ENCODE measurements around the gene GPHA2.
"Not testable (repeated sequence)": the region's sequence is repeated elsewhere in the genome, so short reads cannot be mapped to it uniquely, and the experiment has no call there.

Gene GPHA2

GRCh38 chr11:64935359-64936081 lies at the start of gene GPHA2:
TSS of gene GPHA2 (minus strand) at chr11:64935893. CDS start at chr11:64935460, 433 bp downstream.
- DNase-seq (ENCODE audit: low spot score) = no peak

- DNase-seq (ENCODE audit: low spot score) = not testable (repeated sequence)
Observed at GRCh38 chr11:64983339-64983738, 47.6 kb upstream of the GPHA2 start.

- no peak for DNase-seq (ENCODE audit: low spot score)
Observed at GRCh38 chr11:64976651-64977050, 41.0 kb upstream of the GPHA2 start.

GRCh38 chr11:64974124-64974523 lies 38.4 kb upstream of the GPHA2 start:
- DNase-seq (ENCODE audit: low spot score) = no peak

- peak; percentile 63 for DNase-seq (ENCODE audit: low spot score)
Observed at GRCh38 chr11:64971421-64972233, 35.9 kb upstream of the GPHA2 start, which contains the start of gene MAJIN. TSS of gene MAJIN (minus strand) at chr11:64972108. CDS start at chr11:64959405, 12,703 bp downstream.

GRCh38 chr11:64970731-64971151 lies 35.0 kb upstream of the GPHA2 start:
- no peak for DNase-seq (ENCODE audit: low spot score)

- DNase-seq (ENCODE audit: low spot score) = no peak
Observed at GRCh38 chr11:64969209-64969608, 33.5 kb upstream of the GPHA2 start.

GRCh38 chr11:64967375-64967774 lies 31.7 kb upstream of the GPHA2 start:
- DNase-seq (ENCODE audit: low spot score) = no peak

- no peak for DNase-seq (ENCODE audit: low spot score)
Observed at GRCh38 chr11:64963072-64963631, 27.5 kb upstream of the GPHA2 start.

GRCh38 chr11:64960719-64961118 lies 25.0 kb upstream of the GPHA2 start:
- no peak for DNase-seq (ENCODE audit: low spot score)

GRCh38 chr11:64959498-64959897 lies 23.8 kb upstream of the GPHA2 start:
- no peak for DNase-seq (ENCODE audit: low spot score)

- no peak for DNase-seq (ENCODE audit: low spot score)
Observed at GRCh38 chr11:64954201-64954600, 18.5 kb upstream of the GPHA2 start.

- DNase-seq (ENCODE audit: low spot score) = no peak
Observed at GRCh38 chr11:64951529-64951928, 15.8 kb upstream of the GPHA2 start.

GRCh38 chr11:64947208-64947814 lies 11.6 kb upstream of the GPHA2 start:
- peak; percentile 20 for DNase-seq (ENCODE audit: low spot score)

GRCh38 chr11:64936539-64936938 lies 846 bp upstream of the GPHA2 start:
- no peak for DNase-seq (ENCODE audit: low spot score)

- no peak for DNase-seq (ENCODE audit: low spot score)
Observed at GRCh38 chr11:64934682-64935358, 873 bp downstream of the GPHA2 start.

- no peak for DNase-seq (ENCODE audit: low spot score)
Observed at GRCh38 chr11:64933935-64934681, 1.6 kb downstream of the GPHA2 start.

- no peak for DNase-seq (ENCODE audit: low spot score)
Observed at GRCh38 chr11:64933213-64933934, 2.3 kb downstream of the GPHA2 start.

- DNase-seq (ENCODE audit: low spot score) = no peak
Observed at GRCh38 chr11:64932324-64932723, 3.4 kb downstream of the GPHA2 start.

GRCh38 chr11:64931290-64931689 lies 4.4 kb downstream of the GPHA2 start:
- DNase-seq (ENCODE audit: low spot score) = no peak
